Mucosa of stomach (tissue), 1 donor: Measurements from ENCODE around the gene FAM168A.

Source experiments
- H3K27me3 ChIP-seq: one replicate; pipeline ENCODE4 v1.7.0; 2013; ENCODE audit warnings: mild to moderate bottlenecking, low read length; ENCODE audit not compliant: control insufficient read depth, insufficient read depth
- H3K36me3 ChIP-seq: one replicate; pipeline ENCODE4 v1.7.0; 2013; ENCODE audit warnings: low read length; ENCODE audit not compliant: control insufficient read depth, insufficient read depth
- H3K4me1 ChIP-seq: one replicate; pipeline ENCODE4 v1.7.0; 2013; ENCODE audit warnings: mild to moderate bottlenecking, low read length; ENCODE audit not compliant: control insufficient read depth, insufficient read depth
- H3K4me3 ChIP-seq: one replicate; pipeline ENCODE4 v1.7.0; 2013; ENCODE audit warnings: low read length
- H3K9ac ChIP-seq: one replicate; pipeline ENCODE4 v1.7.0; 2013; ENCODE audit warnings: mild to moderate bottlenecking, low read length, moderate library complexity
- H3K9me3 ChIP-seq: one replicate; pipeline ENCODE4 v1.7.0; 2013; ENCODE audit warnings: mild to moderate bottlenecking, low read length, moderate library complexity; ENCODE audit not compliant: control insufficient read depth
- donor health status: Pancreatic carcinoma.

Gene FAM168A

GRCh38 chr11:73359341-73359740 is 238.6 kb downstream of the FAM168A start:
- H3K4me3 ChIP-seq, result no peak overlapping the region
- no peaks in the 10 kb centered on the region for H3K9me3 ChIP-seq
- H3K9ac ChIP-seq, result no peak overlapping the region
- no peaks in the 10 kb centered on the region for H3K4me1 ChIP-seq
- no peaks in the 10 kb centered on the region for H3K36me3 ChIP-seq
- no peaks in the 10 kb centered on the region for H3K27me3 ChIP-seq

GRCh38 chr11:73358071-73358470 is 239.8 kb downstream of the FAM168A start:
- Histone ChIP-seq H3K4me1 (no peaks in the 10 kb centered on the region), H3K9ac (no peak overlapping the region), H3K27me3 (no peaks in the 10 kb centered on the region), H3K9me3 (no peaks in the 10 kb centered on the region), H3K36me3 (no peaks in the 10 kb centered on the region), H3K4me3 (no peak overlapping the region)

DNA sequence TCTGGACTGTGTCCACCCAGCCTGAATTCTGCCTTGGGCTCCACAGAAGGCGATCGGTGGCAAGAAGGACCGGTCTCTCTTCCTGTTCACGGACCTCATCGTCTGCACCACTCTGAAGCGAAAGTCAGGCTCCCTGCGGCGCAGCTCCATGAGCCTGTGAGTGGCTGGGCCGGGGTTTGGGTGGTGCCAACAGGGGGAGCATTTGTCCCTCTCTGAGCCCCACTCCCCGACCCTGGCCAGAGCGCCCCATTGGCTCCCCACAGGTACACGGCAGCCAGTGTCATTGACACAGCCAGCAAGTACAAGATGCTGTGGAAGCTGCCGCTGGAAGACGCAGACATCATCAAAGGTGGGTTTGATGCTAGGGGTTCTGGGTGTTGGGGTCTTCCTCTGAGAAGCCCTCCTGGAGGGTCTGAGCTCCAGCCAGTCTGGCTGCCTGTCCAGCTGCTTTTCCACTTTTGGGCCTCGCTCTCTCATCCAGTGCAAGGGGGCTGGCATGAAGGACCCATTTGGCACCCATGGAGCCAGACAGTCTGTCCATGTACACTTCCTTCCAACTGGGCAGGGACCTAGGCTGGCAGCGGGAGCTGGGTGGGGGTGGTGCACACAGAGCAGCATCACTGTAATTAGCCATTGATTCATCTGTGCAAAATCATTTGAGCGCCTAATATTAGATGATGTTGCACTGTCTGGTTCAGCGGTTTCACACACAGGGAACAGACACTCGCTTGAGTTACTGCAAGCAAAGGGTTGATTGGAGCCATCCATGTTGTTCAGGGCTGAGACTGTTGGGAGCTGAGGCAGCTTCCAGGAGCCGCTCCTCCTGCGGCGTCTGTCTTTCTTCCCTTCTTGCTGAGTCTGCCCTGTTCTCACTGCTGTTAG is 240.7 kb downstream of the FAM168A start:
- Histone ChIP-seq H3K4me1 (no peaks in the 10 kb centered on the region), H3K9ac (no peak overlapping the region), H3K27me3 (no peaks in the 10 kb centered on the region), H3K9me3 (no peaks in the 10 kb centered on the region), H3K36me3 (no peaks in the 10 kb centered on the region), H3K4me3 (no peak overlapping the region)

DNA sequence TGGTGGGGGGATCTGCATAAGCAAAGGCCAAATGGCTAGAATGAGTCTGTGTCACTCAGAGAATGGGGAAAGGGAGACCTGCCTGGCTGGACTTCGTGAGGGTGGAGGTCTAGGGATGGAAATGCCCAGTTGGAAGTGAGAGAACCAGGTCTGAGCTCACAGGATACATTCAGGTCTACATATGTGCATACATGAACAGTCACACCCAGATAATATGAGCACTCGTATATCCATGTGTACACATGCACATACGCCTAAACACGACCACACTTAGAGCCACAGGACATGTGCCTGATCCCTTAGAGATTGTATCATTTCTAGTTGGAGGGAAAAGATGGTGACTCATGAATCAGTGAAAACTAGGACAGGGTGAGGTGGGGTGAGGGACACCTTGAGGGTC is 242.8 kb downstream of the FAM168A start:
- no peak overlapping the region for H3K9ac ChIP-seq

GRCh38 chr11:73353422-73353821 is 244.5 kb downstream of the FAM168A start:
- H3K27me3 ChIP-seq, result no peaks in the 10 kb centered on the region
- H3K36me3 ChIP-seq, result no peaks in the 10 kb centered on the region
- H3K4me3 ChIP-seq, result no peak overlapping the region
- no peak overlapping the region for H3K9ac ChIP-seq
- H3K4me1 ChIP-seq, result peaks cover 4% of the 10 kb centered on the region
- H3K9me3 ChIP-seq, result no peaks in the 10 kb centered on the region

More for the DNA sequence above, 242.8 kb downstream of the FAM168A start:
- Histone ChIP-seq H3K36me3 (no peaks in the 10 kb centered on the region), H3K9me3 (no peaks in the 10 kb centered on the region), H3K27me3 (no peaks in the 10 kb centered on the region), H3K4me3 (no peak overlapping the region), H3K4me1 (peaks cover 4% of the 10 kb centered on the region)

DNA sequence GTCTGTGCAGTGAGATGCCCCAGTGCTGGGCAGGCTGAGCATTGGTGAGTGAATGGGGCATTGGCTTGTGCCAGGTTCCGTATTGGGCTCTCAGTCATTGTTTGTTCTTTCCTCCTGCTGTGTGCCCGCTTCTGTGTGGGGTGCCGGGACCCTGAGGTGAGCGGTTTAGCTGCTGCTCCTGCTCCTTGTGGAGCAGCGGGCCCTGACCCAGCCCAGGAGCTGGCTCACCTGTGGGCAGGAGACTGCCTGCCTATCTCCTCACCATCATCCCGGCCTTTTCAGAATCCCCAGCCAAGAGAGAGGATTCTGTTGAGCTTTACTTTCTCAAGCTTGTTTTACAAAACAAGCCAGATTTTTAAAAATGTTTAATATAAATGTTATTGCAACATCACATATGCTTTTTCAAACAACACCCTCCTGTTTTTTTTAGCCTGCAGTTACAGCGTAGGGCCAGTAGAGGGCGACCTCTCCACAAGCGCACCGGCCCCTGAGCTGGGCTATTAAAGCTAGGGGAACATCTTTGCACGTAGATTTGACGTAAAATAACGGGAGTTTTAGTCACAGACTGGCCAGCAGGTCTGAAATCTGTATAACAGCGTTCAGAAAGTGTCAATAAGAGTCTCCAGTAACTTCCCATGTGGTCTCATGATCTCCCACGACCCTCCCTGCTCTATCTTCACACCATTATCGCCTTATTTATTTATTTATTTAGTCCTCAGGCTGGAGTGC is 246.8 kb downstream of the FAM168A start:
- no peaks in the 10 kb centered on the region for H3K27me3 ChIP-seq
- no peaks in the 10 kb centered on the region for H3K36me3 ChIP-seq
- H3K4me3 ChIP-seq, result no peak overlapping the region
- H3K9ac ChIP-seq, result no peak overlapping the region
- H3K4me1 ChIP-seq, result peaks cover 4% of the 10 kb centered on the region
- H3K9me3 ChIP-seq, result no peaks in the 10 kb centered on the region
